Mucosa of gallbladder (tissue), 1 donor: Measurements from ENCODE around the gene ZNF282. TPM values are rescaled to one million over a fixed set of nuclear protein-coding genes. Genes with fewer than 3 reads are reported as not detected.
"Not testable (repeated sequence)": the region's sequence is repeated elsewhere in the genome, so short reads cannot be mapped to it uniquely, and the experiment has no call there.

Source experiments
- DNase-seq: peaks from one replicate; pipeline ENCODE4 v3.0.0-alpha.2; 2020; ENCODE audit warnings: low spot score
- total RNA-seq: library from RNA; stranded (reverse); gene quantifications from one replicate; pipeline ENCODE4 v1.2.1, GENCODE V29; 2021
- donor health status: DM: no; HTN: no; CAD: no.

ZNF282 gene
- total RNA-seq, 1 donor from 2014 or later: 33.8 TPM

DNA sequence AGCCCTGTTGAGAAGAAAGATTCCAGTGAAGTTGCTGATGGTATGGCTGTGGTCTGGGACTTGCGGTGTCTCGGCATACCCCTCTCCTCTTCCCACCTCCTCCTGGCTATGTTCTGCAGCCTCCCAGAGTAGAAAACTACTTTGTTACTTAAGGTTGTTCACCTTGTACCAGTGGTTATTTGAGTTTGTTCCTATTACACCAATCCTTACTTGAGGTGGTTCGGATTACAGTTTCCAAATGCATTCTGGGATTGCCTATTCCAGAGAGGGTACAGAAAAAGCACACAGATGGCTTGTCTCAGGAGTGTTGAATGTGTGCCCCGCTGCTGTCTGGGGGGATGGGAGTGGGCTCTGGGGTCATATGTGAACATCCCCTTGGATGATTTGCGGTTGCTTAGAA lies 59.8 kb downstream of the ZNF282 start:
- DNase-seq: no peak

DNA sequence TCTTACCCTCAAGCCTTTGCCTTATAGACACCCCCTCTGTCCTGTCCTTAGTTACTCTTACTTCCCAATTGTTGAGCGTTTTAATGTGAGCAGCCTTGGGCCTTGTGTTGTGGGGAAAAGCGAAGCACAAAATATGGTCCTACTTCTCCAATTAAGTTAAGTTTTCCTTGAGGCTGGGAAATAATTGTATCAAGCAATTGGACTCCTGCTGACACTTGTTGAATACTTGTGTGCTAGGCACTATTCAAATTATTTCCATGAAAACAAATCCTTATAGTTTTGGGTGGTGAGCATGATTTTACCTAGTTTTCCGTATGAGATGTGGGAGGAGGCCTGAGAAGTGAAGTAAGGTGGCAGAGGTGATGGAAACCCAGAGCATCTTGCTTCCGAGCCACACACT lies 61.2 kb downstream of the ZNF282 start:
- DNase-seq: no peak

DNA sequence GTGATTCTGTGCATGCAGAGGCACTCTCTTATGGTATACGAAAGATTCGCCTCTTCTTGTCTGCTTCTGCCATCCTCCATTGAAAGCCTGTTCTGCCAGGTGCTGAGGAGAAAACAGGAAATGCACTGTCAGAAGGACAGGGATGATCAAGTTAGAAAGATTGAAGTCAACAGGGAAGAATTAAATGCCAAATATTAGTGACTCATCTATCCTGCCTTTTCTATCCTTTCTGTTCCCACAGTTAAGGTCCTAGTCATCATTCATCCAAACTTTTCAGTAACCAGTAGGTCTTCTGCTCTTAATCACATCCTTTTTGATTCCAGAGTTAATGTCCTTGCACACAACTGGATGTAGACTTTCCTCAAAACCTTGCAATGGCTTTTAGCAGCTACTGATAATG lies 61.8 kb downstream of the ZNF282 start:
- DNase-seq: no peak

DNA sequence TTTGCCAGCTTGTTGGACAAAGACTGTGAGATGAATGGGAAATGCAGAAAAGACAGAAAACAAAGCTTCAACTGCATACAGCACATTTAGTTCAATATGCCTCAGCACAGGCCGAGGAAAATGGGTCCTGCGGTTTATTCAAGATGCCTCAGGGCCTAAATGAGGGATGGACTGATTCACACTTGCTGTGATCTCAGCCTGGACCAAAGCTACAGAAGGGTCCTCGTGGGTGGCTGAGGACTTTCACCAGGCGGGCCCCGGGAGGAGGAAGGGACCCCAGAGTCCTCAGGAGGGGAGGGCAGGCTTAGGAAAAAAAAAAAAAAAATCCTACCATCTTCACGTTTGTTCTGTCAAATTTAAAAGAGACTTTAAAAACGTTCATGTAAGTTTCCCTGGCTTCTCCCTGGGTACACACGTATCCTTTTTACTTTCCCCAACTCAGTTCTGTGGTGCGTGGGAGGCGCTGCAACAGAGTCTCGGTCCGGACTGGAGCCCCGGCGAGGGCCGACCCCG lies 66.0 kb downstream of the ZNF282 start:
- no peak for DNase-seq

DNA sequence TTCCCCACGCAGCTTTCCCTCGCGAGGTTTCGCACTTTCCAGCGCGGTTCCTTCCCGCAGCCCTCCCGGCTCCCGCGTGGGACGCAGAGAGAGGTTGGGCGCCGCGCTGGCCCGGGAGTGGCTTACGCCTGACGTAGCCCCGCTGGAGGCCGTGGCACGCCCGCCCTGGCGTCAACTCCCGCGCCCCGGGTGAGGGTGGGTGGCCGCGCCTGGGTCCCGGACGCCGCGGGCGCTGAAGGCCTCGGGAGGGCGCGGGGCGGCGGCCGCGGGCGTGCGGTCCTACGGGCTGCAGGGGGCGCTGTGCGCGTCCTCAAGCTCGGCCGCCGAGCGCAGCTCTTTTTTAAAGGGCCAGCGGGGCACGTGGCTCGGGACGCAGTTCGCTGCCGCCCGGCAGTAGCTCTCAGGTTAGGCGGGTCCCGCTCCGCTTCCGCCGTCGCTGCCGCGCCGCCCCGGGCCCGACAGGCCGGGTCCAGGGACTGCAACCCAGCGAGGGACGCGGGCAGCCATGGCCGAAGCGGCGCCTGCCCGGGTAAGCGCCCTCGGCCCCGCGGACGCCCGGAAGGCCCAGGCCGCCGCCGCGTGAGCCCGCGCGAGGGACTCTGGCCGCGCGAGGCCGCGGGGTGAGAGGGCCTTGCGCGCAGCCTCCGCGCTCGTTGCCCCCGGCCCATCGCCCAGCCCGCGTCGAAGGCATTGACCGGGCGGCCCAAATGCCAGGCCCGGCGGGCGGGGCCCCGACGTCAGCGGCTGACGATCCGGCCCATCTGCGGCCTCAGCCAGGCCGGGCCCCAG lies 66.7 kb downstream of the ZNF282 start, which contains the start of gene ZNF783:
Gene ZNF783 (plus strand): TSS at position 368 of the 789 bp plus-strand sequence. CDS start 138 bp downstream, at position 506.
- DNase-seq: peak; percentile 89

DNA sequence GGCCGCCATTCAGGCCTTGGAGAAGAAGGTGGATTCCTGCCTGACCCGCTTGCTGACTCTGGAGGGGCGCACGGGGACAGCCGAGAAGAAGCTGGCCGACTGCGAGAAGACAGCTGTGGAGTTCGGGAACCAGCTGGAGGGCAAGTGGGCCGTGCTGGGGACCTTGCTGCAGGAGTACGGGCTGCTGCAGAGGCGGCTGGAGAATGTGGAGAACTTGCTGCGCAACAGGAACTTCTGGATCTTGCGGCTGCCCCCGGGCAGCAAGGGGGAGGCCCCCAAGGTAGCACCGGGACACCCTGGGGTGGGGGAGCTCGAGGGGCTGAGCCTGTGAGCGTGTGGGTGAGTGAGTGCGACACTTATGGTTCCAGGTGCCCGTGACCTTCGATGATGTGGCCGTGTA lies 71.1 kb downstream of the ZNF282 start:
- no peak for DNase-seq

DNA sequence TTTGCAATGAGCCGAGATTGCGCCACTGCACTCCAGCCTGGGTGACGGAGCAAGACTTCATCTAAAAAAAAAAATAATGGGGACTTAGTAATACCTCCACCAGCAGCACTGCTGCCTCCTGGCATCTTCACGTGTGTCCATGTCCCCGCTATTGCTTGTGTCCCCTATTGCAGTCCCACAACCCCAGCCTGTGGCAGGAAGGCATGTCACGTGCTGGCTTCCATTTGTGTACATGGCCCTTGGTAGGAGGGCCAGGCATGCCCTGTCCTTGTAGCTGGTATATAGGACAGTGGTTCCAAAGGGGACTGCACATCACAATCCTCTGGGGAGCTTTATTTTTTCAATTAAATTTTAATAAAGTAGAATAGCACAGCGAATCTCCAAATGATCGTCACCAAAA lies 72.4 kb downstream of the ZNF282 start:
- no peak for DNase-seq

DNA sequence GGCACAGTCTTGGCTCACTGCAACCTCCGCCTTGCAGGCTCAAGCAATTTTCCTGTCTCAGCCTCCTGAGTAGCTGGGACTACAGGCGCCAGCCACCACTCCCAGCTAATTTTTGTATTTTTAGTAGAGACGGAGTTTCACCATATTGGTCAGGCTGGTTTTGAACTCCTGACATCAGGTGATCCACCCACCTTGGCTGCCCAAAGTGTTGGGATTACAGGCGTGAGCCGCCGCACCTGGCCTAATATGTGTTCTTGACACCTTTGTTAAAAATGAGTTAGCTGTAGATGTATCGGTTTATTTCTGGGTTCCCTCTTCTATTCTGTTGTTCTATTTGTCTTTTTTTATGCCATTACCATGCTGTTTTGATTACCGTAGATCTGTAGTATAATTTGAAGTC lies 79.1 kb downstream of the ZNF282 start:
- not testable (repeated sequence) for DNase-seq

Other genes with a start within 250 kb of the ZNF282 start
- 216 TPM for gene PDIA4, start 167.0 kb upstream of the ZNF282 start, total RNA-seq
- gene ZNF786, start 104.8 kb upstream of the ZNF282 start, total RNA-seq: 7.0 TPM
- 2.8 TPM for gene ZNF425, start 69.2 kb upstream of the ZNF282 start, total RNA-seq
- 15.3 TPM for gene ZNF398, start 48.1 kb upstream of the ZNF282 start, total RNA-seq
- 11.7 TPM for gene ZNF212, start 44.1 kb downstream of the ZNF282 start, total RNA-seq
- 17.3 TPM for gene ZNF783, start 66.7 kb downstream of the ZNF282 start, total RNA-seq